ENCODE measurements around the gene BTBD16. TPM values are rescaled to one million over a fixed set of nuclear protein-coding genes. Genes with fewer than 3 reads are reported as not detected.

BTBD16 gene
- total RNA-seq, 1 experiment from 2014 or later: not detected

GRCh38 chr10:122233857-122234348, 37.2 kb upstream of the BTBD16 start (continued):
- no peak for TF ChIP-seq USF2 (CRISPR knock-in tag; IDR thresholded peaks at IDR 0.05)

- DNase-seq (ENCODE audit: low spot score): no peak
- Mint-ChIP-seq H3K9me3 (no peaks in the 10 kb centered on the region), H3K36me3 (peaks cover 31% of the 10 kb centered on the region), H3K27me3 (ENCODE audit: low read depth) (no peaks in the 10 kb centered on the region), H3K4me1 (no peaks in the 10 kb centered on the region), H3K4me3 (no peak overlapping the region), H3K27ac (no peak overlapping the region)
- POLR2A ChIA-PET: no interaction called here
- no peak for ATAC-seq
- CTCF ChIA-PET: no interaction called here
- TF ChIP-seq HMGXB4 (CRISPR knock-in tag; IDR thresholded peaks at IDR 0.05): no peak
- TF ChIP-seq SP1 (CRISPR knock-in tag; conservative IDR thresholded peaks at IDR 0.05): no peak
- TF ChIP-seq TCF7 (CRISPR knock-in tag; IDR thresholded peaks at IDR 0.05; ENCODE audit: low read depth): no peak
- TF ChIP-seq CREB1 (CRISPR knock-in tag; IDR thresholded peaks at IDR 0.05): no peak
- no peak for TF ChIP-seq ZNF416 (CRISPR knock-in tag; IDR thresholded peaks at IDR 0.05)
- no peak for TF ChIP-seq NFE2L1 (CRISPR knock-in tag; IDR thresholded peaks at IDR 0.05)
- no peak for TF ChIP-seq PRDM15 (CRISPR knock-in tag; IDR thresholded peaks at IDR 0.05)
- TF ChIP-seq HMGA2 (CRISPR knock-in tag; IDR thresholded peaks at IDR 0.05): no peak
- TF ChIP-seq ZNF138 (CRISPR knock-in tag; conservative IDR thresholded peaks at IDR 0.05): no peak
- TF ChIP-seq ELF4 (CRISPR knock-in tag; IDR thresholded peaks at IDR 0.05; ENCODE audit: low read depth): no peak
Observed at GRCh38 chr10:122234416-122234815, 36.7 kb upstream of the BTBD16 start.

GRCh38 chr10:122236690-122237306, 34.3 kb upstream of the BTBD16 start:
- no peaks in the 10 kb centered on the region for H3K9me3 Mint-ChIP-seq

More at GRCh38 chr10:122236690-122237306, 34.3 kb upstream of the BTBD16 start:
- no peak overlapping the region for H3K4me3 Mint-ChIP-seq
- no peak for ATAC-seq
- ChIA-PET POLR2A (no interaction called here), CTCF (no interaction called here)
- H3K4me1 Mint-ChIP-seq: no peaks in the 10 kb centered on the region
- no peaks in the 10 kb centered on the region for H3K27me3 Mint-ChIP-seq (ENCODE audit: low read depth)
- TF ChIP-seq CREB1 (CRISPR knock-in tag; IDR thresholded peaks at IDR 0.05) (no peak), GRHL2 (CRISPR knock-in tag; IDR thresholded peaks at IDR 0.05; ENCODE audit: insufficient replicate concordance, severe bottlenecking) (no peak), HMGXB4 (CRISPR knock-in tag; IDR thresholded peaks at IDR 0.05) (no peak), ERG (CRISPR knock-in tag; IDR thresholded peaks at IDR 0.05) (no peak), CREM (CRISPR knock-in tag; IDR thresholded peaks at IDR 0.05) (no peak)
- DNase-seq (ENCODE audit: low spot score): no peak
- no peak overlapping the region for H3K27ac Mint-ChIP-seq
- H3K36me3 Mint-ChIP-seq: peaks cover 26% of the 10 kb centered on the region
